K562 (cell line): ENCODE data around the gene GLYATL3.

Experiments used
- CTCF ChIP-seq, 3 experiments: IDR thresholded peaks in 2 of 3; conservative IDR thresholded peaks in 1 of 3; 2 replicates each; pipeline ENCODE4 v1.5.1; 2011 to 2012; ENCODE audit warnings: low read length in 3 of 3, mild to moderate bottlenecking in 3 of 3, control low read depth in 2 of 3, improper control_type of control experiment in 1 of 3, inconsistent platforms in 1 of 3, low read depth in 1 of 3, mixed read lengths in 1 of 3, moderate library complexity in 1 of 3; ENCODE audit not compliant: insufficient read depth in 2 of 3
- POLR2A ChIP-seq: fragments of 450-650 bp; conservative IDR thresholded peaks from 2 replicates; pipeline ENCODE4 v1.6.1; 2016
- YY1 ChIP-seq, 3 experiments: IDR thresholded peaks; 2 replicates each; pipeline ENCODE4 v1.6.1; 2011; ENCODE audit warnings: low read length in 2 of 3, mild to moderate bottlenecking in 2 of 3, moderate library complexity in 2 of 3, borderline replicate concordance in 1 of 3, control low read depth in 1 of 3, low read depth in 1 of 3; ENCODE audit not compliant: insufficient read depth in 3 of 3, insufficient replicate concordance in 2 of 3, control insufficient read depth in 1 of 3, insufficient read length in 1 of 3; ENCODE audit errors: extremely low read depth in 1 of 3
- ZBTB33 ChIP-seq: sonication (generic); formaldehyde crosslinking; IDR thresholded peaks from 2 replicates; pipeline ENCODE4 v1.8.1; 2023; ENCODE audit warnings: mild to moderate bottlenecking, missing genetic modification reagents

GRCh38 chr6:49457771-49458170 is 42.0 kb upstream of the GLYATL3 start:
- no peak for TF ChIP-seq CTCF (IDR thresholded peaks at IDR 0.05 in 2 of 3, conservative IDR thresholded peaks at IDR 0.05 in 1 of 3; ENCODE audit: insufficient read depth in 2 of 3, low read depth in 1 of 3, low read length in 3 of 3)
- TF ChIP-seq YY1 (IDR thresholded peaks at IDR 0.05; ENCODE audit: borderline replicate concordance in 1 of 3, control insufficient read depth in 1 of 3, extremely low read depth in 1 of 3, insufficient read depth in 3 of 3, insufficient read length in 1 of 3, insufficient replicate concordance in 2 of 3, low read depth in 1 of 3, low read length in 2 of 3), result no peak
- no peak for TF ChIP-seq ZBTB33 (CRISPR knock-in tag)
- TF ChIP-seq POLR2A, result no peak
